Activated CD8-positive, alpha-beta memory T cell treated with anti-CD3 and anti-CD28 coated beads for 24 hours (primary cell): ENCODE measurements around the gene NCAM2.

Source experiments
- DNase-seq: peaks from one replicate; pipeline ENCODE4 v3.0.0-alpha.2; 2020

The NCAM2 gene

DNA sequence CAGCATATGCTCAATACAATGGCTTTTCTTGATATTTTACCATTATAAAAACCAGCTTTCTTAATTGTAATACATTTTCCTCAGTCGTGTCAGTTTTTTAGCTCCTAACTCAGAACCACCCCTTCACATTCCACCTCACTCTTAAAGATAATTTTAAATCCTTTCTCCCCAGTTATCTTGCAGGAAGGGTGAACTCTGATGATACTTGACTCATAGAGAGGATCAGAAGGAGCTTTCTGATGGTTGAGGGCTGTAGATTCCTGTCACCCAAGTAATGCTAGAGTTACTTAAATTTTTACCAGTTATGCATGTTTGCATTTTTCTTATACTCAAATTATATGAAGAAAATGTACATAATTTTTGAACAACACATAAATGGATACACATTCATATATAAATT is 233.7 kb downstream of the NCAM2 start:
- DNase-seq, result no peak

- DNase-seq, result no peak
Observed at GRCh38 chr21:21232320-21232719, 234.1 kb downstream of the NCAM2 start.

DNA sequence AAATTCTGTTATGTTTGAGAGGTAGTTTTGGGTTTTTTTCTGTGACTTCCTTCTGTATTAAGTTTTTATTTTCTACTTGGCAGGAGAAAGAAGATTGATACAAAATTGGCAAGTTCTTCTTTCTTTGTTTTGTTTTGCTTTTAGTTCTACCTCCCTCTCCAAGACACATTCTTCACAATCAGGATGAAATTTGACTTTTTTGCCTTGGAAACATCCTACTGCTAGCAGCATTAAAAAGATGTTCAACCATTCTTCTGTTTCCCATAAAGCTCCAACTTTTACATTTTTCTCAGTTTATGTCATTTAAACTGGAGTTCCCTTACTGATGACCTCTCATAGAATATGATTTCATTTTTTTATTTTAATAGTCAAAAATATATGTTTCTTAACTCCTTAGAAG is 234.8 kb downstream of the NCAM2 start:
- no peak for DNase-seq

GRCh38 chr21:21236996-21237395 is 238.8 kb downstream of the NCAM2 start:
- DNase-seq, result no peak

DNA sequence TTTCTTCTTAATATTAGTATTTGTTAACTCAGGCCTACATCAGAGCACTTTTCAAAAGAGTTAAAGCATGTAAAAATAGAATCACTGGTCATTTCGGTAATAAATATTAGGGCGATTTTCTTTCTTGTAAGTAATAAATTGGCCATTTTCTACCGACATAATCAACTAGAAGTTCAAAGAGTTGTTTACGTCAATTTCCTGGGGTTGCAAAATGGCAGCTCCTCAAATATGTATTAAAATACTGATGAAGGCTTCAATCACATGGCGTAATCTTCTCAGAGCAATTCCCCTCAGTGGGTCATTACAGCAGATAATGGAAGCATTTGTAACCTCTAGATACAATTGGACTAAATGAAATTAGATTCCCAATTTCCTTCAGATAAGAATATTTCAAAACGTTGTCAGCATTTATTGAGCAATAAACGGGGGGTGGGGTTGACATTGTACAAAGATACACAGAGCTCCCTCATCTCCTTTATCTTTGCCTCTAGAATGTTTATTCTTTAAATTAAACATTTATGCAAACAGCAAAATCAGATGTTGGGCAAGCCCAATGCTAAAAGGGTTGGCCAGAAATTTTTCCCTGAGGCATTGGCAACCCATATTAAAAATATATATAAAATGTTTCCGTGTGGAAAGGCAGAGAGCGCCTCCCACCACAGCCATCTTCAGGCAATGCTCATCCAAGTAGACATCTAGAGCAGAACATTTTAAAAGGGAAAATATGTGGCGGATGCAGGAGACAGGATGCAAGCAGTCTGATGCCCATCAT is 240.6 kb downstream of the NCAM2 start:
- DNase-seq, result no peak

GRCh38 chr21:21241391-21241790 is 243.2 kb downstream of the NCAM2 start:
- DNase-seq, result no peak

- no peak for DNase-seq
Observed at GRCh38 chr21:21246007-21246406, 247.8 kb downstream of the NCAM2 start.

DNA sequence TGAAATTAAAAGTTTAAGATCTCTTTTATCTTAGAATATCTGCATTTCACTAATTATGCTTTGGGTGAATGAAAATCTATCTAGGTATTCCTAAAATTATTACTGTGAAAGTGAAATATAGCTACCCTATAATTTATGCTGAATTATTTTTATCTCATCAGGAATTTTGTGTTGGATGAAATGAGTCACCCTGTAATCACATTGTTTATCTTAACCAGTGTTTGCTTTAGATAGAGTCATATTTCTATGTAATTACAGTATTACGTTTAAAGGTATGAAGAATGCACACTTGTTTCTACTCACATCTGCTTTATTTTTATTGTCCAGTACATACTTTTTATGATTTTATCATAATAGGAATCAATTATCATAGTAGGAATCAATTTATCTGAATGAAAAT is 249.2 kb downstream of the NCAM2 start:
- DNase-seq, result no peak

GRCh38 chr21:21262048-21262447 is 263.8 kb downstream of the NCAM2 start:
- no peak for DNase-seq

DNA sequence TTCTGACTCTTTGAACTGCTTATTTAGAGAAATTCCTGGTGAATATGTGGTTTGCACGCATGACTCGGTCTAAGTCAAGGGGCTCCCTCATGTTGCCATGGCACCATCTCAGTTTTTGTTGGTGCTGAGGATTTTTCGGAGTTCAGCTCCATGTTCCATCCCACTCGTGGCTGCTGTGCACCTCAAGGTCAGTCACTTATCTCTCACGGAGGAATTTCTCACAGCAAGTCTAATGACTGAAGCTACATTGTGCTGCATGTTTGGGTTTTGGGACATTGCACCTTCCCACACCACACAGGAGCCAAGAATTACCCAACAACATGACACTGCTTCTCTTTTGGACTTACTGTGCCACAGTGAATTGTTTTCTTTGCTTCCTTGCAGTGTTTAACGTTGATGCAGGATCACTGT is 269.9 kb downstream of the NCAM2 start:
- no peak for DNase-seq

GRCh38 chr21:21268885-21269284 is 270.7 kb downstream of the NCAM2 start:
- DNase-seq, result no peak

DNA sequence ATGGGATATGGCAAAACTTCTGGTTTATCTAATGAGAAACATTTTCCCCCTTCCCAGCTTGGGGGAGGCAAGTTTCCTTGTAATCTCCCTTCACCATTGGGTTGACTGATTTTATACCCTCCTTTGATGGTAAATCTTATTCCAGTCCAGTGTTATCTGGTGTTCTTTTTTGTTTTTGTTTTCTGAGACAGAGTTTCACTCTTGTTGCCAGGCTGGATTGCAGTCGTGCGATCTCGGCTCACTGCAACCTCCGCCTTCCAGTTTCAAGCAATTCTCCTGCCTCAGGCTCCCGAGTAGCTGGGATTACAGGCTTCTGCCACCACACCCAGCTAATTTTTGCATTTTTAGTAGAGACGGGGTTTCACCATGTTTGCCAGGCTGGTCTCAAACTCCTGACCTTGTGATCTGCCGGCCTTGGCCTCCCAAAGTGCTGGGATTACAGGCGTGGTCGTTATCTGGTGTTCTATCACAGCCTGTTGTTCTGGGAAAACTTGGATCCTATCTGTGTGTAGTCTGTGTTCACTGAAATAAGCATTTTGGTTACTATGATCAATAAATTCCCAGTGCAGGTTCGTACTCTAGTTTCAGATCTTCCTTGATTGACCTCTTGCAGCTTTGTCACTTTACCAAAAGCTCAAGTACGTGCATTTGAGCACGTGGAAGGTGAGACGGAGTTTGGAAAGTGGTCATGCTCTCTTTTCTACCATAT is 281.1 kb downstream of the NCAM2 start:
- DNase-seq, result no peak

DNA sequence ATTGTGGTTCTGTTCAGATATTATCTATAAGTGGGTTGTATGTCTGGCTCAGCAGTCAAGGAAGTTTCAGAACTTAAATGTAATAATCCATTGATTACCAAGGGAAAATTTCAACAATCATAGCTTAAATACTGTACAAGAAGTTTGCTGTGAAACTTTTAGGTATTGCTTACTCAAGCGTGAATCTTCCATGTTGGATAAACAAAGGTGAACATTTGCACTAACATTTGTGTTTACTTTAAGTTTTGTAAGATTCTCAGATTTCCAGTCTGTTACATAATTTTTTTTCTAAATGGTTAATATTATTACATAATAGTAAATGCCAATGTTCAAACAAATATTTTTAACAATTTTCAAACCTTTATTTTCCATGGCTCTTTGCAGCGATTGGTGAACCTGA is 285.6 kb downstream of the NCAM2 start:
- no peak for DNase-seq

- no peak for DNase-seq
Observed at GRCh38 chr21:21286170-21286798, 288.1 kb downstream of the NCAM2 start.

- DNase-seq, result no peak
Observed at GRCh38 chr21:21290751-21291150, 292.5 kb downstream of the NCAM2 start.

DNA sequence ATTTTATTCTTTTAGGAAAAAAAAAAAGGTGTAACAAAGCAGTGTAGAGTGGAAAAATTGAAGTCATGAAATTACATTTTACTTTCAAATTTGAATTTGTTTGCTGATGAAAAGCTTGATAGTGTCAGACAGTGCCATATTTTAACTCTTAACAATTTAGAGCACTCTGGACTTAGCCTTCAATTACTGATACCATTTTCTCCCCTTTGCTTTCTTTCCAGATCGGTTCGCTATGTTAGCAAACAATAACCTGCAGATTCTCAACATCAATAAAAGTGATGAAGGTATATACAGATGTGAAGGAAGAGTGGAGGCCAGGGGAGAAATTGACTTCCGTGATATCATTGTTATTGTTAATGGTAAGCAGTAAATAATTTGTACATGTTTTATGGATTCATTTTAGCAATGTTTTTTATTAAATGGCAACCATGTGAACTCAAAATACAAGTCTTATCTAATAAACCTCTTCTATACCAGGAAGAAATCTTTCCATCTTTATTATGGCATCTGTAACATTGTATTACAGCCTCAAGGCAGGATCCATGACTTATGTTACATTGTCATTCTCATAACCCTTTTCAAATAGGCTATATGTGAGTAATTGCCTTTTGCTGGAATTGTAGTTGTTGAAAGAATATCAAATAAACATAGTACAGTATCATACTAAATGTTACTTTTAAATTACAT is 293.8 kb downstream of the NCAM2 start:
- no peak for DNase-seq

- no peak for DNase-seq
Observed at GRCh38 chr21:21295303-21295702, 297.1 kb downstream of the NCAM2 start.

DNA sequence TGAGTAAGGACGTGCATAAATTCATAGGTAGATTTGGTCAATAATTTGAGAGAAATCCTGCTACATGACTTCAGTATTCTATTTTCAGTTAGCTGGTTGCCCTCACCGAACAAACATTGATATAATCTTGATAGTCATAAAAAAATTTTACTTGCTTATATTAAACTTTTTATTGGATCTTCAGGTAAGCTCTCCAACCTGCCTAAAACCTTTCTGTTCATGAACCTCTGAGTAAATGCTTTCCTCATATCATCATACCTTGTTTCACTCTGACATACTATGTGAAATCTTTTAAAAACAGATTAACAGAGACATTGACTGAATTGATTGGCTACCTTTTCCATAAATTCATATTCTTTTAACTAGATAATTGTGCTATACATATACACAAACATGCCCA is 299.0 kb downstream of the NCAM2 start:
- no peak for DNase-seq

DNA sequence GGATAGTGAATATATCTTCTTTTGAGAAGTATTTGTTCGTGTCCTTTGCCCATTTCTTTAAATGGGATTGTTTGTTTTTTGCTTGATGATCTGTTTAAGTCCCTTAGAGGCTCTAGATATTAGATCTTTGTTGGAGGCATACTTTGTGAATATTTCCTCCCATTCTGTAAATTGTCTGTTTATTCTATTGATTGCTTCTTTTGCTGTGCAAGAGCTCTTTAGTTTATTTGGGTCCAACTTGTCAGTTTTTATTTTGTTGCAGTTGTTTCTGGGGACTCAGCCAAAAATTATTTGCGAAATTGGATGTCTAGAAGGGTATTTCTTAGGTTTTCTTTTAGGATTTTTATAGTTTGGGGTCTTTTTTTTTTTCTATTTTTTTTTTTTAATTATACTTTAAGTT is 302.8 kb downstream of the NCAM2 start:
- DNase-seq, result no peak

DNA sequence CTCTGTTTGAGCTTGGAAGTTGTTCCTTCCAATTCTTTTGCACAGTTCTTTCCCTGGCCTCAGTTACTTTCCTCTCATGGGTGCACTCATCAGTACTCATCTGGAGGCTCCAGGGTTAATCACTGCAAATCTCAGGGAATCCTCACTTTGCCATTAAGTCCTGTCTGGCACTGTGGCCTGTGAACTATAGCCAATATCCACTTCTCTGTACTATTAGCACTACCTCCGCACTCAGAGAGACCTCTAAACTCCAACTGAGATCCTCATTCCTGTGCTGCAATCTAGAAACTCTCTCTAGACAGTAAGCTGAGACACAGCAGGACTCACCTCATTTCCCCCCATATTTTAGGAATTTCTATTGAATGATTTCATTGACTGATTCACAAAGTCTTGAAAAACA is 311.3 kb downstream of the NCAM2 start:
- DNase-seq, result no peak

GRCh38 chr21:21324297-21324696 is 326.1 kb downstream of the NCAM2 start:
- DNase-seq, result no peak

DNA sequence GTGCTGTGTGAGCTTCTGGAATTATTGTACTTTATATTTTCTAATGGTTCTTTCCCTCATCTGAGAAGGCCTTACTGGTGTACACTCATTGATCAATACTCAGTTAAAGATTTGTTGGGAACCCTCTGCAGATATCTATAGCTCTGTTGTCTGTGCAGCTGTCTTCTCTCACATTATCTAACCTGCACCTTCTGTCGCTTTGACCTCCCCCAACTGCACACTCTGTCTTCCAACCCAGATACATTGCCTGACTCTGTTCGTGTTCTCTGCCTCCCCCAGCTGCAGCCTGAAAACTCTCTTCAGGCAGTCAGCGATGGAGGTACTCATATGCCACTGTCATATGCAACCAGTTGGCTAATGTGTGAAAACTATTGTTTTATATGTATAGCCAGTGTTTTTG is 334.3 kb downstream of the NCAM2 start:
- DNase-seq, result no peak

GRCh38 chr21:21341041-21341440 is 342.8 kb downstream of the NCAM2 start:
- DNase-seq, result no peak

- no peak for DNase-seq
Observed at GRCh38 chr21:21345296-21345695, 347.1 kb downstream of the NCAM2 start.
